Superior temporal gyrus (tissue), 1 donor: ENCODE data around the gene CCL26.
"Not testable (repeated sequence)": the region's sequence is repeated elsewhere in the genome, so short reads cannot be mapped to it uniquely, and the experiment has no call there.

Experiments
- DNase-seq: peaks from one replicate; pipeline ENCODE4 v3.0.0-alpha.2; 2016; ENCODE audit errors: extremely low spot score

The CCL26 gene

DNA sequence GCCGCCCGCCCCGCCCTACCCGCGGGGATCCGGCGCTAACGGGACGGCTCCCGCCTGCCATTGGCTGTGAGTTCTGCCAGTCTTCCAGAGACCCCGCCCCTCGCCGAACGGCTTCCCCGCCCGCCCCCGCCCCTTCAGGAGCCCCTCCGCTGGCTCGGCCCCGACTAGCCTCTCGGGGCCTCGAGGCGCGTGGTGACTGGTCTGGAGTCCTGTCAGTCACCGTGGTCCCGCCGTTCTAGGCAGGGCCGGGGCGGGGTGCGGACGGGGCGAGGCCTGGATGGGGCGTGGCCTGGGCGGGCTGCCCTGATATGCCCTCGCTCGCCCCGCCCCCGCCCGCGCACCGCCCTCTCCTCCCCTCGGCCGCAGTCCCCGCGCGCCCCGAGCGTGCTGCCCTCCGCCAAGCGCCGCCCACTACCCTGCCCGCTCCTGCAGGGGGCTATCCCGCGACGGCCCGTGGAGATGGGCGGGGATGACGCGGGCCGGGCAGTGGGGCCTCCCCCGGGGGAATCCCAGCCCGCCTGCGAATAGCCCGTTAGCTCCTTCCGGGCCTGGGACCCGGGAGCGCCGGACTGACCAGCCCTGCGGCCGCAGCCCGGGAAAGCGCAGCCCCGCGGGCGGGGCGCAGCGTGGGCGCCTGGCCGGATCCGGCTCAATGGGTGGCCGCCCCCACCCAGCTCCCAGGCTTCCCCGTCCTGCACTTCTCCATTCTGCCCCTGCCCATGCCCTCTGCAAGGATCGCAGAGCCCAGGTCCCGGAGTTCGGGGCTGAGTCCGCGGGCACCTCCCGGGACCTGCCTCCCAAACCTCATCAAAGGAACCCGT, 32.8 kb downstream of the CCL26 start:
- DNase-seq, result peak; percentile 97

DNA sequence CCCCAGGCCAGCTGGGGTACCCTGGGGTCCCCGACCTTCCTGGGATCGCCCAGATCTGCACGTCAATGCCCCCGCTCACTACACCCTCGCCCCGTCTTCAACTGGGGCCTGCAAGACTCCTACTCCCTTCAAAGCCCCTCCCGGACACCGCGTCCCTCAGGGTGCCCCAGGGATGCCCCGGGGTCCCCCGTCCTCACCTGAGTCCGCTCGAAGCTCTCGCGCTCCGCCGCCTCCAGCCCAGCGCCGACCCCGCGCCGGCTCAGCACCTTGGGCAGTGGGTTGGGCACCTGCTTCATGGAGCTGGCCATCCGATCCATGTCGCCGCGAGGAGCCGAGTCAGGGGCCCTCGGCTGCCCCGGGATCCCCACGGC, 33.4 kb downstream of the CCL26 start, which contains the start of gene HIP1:
TSS of gene HIP1 (minus strand) at position 338 of the 371 bp plus-strand sequence. CDS start at position 317, 21 bp downstream.
- DNase-seq, result no peak

DNA sequence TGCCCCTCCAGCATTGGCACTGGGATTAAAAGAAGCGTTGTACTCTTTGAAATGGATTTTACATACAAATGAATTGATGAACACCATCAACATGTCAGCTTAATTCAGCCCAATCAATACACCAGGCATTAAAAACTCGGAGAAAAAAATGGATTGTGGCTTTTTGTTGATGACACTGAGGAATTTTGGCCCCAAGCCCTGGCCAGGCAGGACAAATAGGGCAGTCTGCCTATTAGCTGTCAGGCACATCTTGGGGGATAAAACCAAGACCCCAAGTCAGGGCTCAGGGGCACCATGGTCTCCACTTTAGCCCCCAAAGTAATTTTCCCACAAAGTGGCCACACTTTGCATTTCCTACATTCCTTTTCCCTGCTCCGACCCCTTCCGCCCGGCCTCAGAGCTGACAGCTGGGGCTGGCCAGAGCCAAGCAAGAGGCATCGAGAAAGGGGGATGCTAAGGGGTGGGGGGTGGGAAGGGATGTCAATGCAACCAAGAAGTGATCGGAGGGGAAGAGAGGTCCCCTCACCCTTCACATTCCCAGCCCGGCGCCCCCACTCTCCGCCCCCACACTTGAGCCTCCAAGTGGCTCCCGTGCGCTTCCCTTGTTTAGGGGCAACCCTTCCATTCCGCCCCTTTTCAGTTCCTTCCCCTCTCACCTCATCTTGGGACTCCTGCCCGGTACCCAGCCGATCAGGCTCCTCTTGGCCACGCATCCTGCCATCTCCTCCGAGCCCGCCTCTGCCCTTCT, 34.0 kb downstream of the CCL26 start:
- DNase-seq, result peak; percentile 43

DNA sequence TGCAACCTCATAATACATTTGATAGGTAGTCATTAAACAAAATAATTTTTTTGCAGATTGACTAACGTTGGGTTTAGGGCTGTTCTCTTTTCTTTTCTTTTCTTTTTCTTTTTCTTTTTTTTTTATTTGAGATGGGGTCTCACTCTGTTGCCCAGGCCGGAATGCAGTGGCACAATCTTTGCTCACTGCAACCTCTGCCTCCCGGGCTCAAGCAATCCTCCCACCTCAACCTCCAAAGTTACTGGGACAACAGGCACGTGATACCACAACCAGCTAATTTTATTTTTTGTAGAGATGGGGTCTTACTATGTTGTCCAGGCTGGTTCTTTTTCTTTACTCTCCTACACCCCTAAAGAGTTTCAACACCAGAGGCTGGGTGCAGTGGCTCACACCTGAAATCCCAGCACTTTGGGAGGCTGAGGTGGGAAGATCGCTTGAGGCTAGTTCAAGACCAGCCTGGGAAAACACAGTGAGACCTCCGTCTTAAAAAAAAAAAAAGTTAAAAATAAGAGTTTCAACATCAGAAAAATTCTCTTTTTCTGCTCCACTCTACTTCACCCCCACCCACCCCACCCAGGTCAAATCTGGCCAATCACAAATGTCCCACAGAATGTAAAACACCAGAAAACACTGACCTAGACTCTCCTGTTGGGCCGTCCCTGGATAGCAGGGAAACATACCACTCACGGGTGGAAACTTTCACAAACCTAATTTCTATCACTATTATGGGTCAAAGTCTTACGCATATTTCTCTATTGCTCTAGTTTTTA, 36.2 kb downstream of the CCL26 start:
- DNase-seq, result no peak

GRCh38 chr7:75734586-75735458, 37.2 kb downstream of the CCL26 start:
- DNase-seq, result no peak

DNA sequence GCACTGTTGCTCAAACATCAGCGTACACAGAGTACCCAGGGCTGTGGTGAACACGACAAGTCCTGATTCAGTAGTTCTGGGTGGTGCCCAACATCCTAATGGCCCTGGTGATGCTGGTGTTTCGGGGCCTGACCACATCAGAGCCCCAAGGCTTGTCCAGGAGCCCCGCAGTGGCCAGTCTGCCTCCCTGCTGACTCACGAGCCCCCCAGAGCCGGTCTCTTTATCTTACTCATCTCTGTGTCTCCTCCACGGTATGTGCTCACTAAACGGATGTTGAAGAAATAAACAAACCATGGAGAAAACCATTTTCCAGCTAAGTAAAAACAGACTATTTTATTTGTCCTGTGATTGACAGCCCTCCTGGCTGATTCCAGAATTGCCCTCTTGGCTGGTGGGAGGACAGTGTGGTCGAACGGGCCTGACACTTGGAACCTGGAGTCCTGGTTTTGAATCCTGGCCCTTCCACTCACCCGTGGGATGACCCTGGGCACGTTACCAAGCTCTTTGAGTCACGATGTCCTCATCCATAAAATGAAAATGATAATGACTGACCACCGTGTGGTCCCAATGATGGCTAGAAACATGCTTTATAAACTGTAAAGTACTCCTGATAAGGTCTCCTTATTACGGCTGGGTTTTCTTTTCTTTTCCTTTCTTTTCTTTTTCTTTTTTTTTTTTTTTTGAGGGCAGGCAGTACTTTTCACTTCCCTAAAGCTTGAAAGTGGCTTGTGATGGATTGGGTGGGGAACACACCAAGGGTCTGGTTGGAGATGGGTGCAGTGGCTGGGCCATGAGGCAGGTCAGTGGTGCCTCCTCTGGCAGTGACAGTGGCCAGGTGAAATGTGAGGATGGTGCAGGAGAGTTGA, 39.0 kb downstream of the CCL26 start:
- no peak for DNase-seq

DNA sequence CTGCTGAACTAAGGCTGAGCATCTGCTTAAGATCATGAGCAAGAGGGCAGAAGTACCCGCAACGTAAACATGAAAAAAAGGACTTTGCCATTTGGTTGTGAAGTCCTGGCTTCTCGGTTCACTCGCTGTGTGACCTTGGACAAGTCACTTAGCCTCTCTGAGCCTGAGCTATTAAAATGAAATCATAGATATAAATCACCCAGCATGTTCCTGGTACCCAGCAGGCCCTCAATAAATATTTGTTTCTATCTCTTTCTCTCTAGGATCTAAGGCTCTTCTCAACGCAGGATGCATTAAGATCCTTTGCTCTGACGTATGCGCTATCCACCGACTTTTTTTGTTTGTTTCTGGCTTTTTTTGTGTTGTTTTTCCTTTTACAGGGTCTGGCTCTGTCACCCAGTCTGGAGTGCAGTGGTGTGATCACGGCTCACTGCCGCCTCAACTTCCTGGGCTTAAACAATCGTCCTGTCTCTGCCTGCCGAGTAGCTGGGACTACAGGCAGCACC, 39.9 kb downstream of the CCL26 start:
- no peak for DNase-seq

- no peak for DNase-seq
Observed at GRCh38 chr7:75729851-75730274, 42.1 kb downstream of the CCL26 start.

GRCh38 chr7:75727881-75728593, 44.0 kb downstream of the CCL26 start:
- no peak for DNase-seq

- not testable (repeated sequence) for DNase-seq
Observed at GRCh38 chr7:75727351-75727750, 44.7 kb downstream of the CCL26 start.

DNA sequence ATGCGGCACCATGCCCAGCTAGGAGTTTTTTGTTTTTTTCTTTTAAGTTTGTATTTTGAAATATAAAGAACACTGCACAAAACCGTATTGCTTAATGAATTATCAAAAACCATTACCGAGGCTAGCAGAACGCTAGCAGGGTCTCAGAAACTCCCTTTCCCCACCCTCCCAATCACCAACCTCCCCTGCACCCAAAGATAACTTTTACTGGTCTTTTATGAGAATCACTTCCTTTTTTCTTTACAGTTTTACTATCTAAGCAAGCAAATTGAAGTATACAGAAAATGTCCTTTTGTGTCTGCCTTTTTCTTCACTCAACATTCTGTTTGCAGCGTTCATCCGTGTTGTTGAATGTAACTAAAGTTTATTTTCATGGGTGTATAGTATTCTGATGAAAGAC, 46.7 kb downstream of the CCL26 start:
- DNase-seq, result no peak

DNA sequence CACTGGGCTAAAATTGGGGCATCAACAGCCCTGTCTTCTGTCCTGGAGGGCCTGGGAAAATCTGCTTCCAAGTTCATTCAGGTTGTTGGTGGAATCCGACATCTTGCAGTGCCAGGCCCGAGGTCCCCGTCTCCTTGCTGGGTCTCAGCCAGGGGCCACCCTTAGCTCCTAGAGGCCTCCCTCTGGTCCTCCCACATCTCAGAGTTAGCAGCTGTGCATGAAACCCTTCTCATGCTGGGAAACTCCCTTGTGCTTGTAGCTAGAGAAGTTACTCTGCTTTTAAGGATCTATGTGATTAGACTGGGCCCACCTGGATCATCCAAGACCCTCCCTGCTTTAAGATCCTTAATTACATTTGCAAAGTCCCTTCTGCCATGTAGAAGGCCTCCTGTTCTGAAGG, 48.6 kb downstream of the CCL26 start:
- no peak for DNase-seq

DNA sequence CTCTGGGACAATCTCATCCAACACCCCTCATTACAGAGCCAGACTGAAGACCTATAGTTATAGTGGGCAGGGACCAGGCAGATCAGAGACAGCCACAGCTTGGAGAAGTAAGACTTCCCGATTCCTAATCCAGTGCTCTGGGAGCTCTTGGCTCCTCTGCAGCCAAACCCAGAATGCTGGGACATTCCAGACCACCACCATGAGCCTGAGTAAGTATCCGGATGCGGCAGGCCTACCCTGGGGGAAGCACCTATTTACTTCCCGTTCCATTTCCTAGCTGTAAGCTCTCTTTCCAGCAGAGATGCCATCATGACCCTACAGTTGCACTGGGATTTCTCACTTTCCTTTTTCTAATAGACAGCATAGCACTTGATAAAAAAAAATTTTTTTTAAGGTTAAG, 49.6 kb downstream of the CCL26 start:
- no peak for DNase-seq

DNA sequence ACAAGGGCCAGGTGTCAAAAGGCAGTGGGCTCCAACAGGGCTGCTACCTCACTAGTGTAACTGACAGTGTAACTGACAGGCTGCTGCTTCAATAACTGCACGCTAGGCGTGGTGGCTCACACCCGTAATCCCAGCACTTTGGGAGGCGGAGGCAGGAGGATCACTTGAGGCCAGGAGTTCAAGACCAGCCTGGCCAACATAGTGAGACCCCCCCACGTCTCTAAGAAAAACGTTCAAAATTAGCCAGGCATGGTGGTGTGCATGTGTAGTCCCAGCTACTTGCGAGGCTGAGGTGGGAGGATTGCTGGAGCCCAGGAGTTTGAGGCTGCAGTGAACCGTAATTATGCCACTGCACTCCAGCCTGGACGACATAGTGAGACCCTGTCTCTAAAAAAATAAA, 50.1 kb downstream of the CCL26 start:
- not testable (repeated sequence) for DNase-seq

DNA sequence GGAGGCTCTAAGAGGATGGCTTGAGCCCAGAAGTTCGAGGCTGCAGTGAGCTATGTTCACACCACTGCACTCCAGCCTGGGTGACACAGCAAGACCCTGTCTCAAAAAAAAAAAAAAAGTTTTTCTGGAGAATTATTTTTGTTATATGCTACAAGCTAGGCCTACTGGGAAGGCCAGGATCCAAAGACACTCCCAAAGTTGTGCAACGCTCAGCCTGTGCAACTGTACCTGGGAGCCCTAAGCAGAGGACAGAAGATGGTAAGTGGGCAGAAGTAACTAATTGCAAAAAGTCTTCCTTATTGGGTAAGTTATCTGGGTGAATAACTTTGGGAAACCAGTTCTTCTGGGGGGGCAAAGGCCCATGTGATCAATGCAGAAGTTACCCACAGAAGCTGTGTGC, 50.6 kb downstream of the CCL26 start:
- DNase-seq, result no peak

DNA sequence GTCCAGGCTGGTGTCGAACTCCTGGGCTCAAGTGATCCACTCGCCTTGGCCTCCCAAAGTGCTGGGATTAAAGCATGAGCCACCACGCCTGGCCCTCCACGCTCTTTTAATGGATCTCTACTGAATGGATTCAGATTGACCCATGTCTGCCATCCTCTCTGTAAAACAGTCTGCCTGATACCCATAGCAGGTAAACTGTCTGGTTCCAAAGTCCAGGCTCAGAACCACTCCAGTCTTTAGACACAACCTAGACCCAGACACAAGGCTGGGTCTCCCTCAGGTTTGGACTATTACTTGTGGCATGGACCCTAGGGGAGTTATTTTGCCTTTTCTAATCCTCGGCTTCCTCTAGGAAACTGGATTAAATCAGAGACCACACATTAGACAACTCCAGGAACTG, 52.4 kb downstream of the CCL26 start:
- DNase-seq, result no peak
